ENCODE data around the gene DTX3. TPM values are rescaled to one million over a fixed set of nuclear protein-coding genes. Genes with fewer than 3 reads are reported as not detected.
A peak's percentile ranks its signal among the peaks of the same experiment; 100 is the strongest.

DTX3 gene
- total RNA-seq, 4 donors from 2014 or later = 34.6 to 70.2 (median 53.2) TPM

DNA sequence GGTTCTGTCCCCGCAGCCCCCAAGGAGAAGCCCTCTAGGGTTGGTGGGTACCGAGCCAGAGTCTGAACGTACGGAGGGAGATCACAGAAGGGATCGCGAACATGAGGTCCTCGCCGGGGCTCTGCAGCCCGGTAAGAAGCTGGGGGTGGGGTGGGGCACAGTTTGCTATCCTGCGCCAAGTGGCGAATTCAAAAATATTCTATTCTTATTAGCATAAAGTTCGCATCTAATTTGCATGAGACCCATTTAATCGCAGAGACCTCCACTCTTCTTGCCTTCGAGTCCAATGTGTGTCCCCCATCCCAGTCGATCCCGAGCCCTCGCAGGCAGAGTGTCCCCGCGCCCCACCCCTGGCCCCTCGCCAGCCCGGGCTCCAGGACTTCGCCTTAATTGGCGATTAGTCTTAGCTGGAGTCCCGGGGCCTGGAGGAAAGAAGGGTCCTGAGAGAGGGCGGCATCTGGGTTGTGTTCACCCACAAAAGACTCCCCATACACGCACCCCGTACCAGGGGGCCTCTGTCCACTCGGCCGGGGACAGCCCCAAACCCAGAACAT lies 6.0 kb downstream of the DTX3 start:
- peaks cover 0 to 51% of the 10 kb centered on the region in 2 donors for H3K36me3 ChIP-seq
- peaks cover 10% of the 10 kb centered on the region for H3K27me3 ChIP-seq
- H3K9me3 ChIP-seq = no peaks in the 10 kb centered on the region
- peak overlapping the region; percentile 89 to 95 for H3K4me3 ChIP-seq
- peaks cover 0 to 95% (median 30%) of the 10 kb centered on the region in 3 donors for H3K4me1 ChIP-seq
- peak; percentile 76 for ATAC-seq
- 12% methylated on average over 18 of the region's 29 CpGs; no CpG with 5 or more reads in 1 of the 2 donors for WGBS, 2 donors (ENCODE audit: low coverage in 1 of 2)
- H3K27ac ChIP-seq = peak overlapping the region; percentile 91 to 99 (median 97)
- TF ChIP-seq, protein P1, sequence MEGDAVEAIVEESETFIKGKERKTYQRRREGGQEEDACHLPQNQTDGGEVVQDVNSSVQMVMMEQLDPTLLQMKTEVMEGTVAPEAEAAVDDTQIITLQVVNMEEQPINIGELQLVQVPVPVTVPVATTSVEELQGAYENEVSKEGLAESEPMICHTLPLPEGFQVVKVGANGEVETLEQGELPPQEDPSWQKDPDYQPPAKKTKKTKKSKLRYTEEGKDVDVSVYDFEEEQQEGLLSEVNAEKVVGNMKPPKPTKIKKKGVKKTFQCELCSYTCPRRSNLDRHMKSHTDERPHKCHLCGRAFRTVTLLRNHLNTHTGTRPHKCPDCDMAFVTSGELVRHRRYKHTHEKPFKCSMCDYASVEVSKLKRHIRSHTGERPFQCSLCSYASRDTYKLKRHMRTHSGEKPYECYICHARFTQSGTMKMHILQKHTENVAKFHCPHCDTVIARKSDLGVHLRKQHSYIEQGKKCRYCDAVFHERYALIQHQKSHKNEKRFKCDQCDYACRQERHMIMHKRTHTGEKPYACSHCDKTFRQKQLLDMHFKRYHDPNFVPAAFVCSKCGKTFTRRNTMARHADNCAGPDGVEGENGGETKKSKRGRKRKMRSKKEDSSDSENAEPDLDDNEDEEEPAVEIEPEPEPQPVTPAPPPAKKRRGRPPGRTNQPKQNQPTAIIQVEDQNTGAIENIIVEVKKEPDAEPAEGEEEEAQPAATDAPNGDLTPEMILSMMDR (IDR thresholded peaks at IDR 0.05) = peak in 1 of 4 experiments; percentile 7
- TF ChIP-seq POLR2AphosphoS5 (IDR thresholded peaks at IDR 0.05) (no peak), EP300 (IDR thresholded peaks at IDR 0.05) (no peak), POLR2A (IDR thresholded peaks at IDR 0.05) (peak; percentile 13 to 21)

DNA sequence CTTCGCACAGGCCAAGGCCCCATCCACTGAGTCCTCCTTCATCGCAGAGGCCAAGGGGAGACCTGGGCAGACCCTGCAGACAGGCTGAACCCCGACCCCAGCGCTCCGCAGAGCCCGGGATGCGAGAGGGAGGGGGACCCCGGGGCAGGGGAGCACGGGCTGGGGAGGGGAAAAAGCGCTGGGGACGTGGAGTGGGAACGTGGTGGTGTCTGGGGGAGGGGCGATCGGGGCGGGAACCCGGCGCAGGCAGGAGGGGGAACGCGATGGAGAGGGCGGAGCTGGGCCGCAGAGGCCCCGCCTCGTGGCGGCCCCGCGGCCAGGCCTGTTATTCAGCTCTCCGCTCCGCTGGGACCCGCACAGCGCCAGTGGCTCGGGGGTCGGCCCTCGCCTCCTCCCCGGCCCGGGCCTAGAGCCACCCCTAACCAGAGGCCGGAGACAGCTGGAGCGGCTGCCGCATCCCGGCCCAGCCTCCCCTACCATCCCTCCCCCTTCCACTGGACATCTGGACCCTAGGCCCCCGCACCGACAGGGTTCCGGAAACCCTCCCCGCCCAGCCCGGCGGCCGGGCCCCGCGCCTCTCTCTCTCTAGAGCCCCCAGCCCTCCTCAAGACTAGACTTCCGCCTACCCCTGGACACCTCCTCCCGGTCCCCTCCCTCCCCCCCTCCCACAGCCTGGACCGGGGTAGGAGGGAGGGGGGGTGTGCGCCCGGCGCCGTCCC lies 6.6 kb downstream of the DTX3 start, which contains the start of gene ARHGEF25:
TSS of gene ARHGEF25 (plus strand) at position 328 of the 719 bp plus-strand sequence. CDS start 460 bp downstream, outside the sequence.
- H3K4me1 ChIP-seq = peaks cover 0 to 95% (median 27%) of the 10 kb centered on the region in 3 donors
- no peaks in the 10 kb centered on the region for H3K9me3 ChIP-seq

DNA sequence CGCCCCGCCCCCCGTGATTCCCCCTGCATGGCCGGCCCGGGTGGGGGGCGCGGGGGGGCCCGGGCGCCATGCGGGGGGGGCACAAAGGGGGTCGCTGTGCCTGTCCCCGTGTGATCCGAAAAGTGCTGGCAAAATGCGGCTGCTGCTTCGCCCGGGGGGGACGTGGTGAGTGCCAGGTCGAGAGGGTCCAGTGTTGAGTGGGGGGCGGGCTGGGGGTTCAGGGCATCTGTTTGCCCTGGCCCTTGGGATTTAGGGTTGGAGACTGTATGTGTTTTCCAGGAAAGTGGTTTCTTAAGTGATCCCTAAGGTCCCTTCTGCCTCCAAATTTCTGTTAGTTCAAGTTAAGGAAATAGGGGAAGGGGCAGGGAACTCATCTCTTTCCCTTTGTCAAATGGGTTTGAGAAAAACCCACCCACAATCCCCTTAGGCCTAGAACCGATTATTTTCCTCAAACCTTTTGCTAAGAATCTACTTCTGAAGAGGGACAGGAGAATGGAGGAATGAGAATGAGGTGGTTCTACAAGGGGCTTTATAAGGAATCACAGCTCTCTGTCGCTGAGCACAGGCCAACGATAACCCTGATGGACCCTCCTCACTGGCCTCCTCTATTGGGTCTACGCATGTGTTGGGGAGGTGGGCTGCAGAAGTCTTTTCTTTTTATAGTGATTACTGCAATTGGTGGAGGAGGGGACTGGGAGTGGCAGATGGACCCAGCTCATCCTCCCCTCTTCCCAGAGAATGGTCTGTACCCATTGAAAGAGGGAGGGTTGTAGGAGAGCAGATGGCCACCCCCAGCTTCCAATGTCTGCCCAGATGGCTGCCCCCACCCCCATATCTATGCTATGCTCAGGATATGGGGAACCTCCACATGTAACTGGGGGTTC lies 7.4 kb downstream of the DTX3 start:
- H3K27ac ChIP-seq = peak overlapping the region; percentile 91 to 99 (median 97)
- ATAC-seq = no peak
- TF ChIP-seq POLR2A (IDR thresholded peaks at IDR 0.05) = no peak
- TF ChIP-seq, protein P1 (IDR thresholded peaks at IDR 0.05) = no peak
- no peak for TF ChIP-seq POLR2AphosphoS5 (IDR thresholded peaks at IDR 0.05)
- TF ChIP-seq EP300 (IDR thresholded peaks at IDR 0.05) = no peak
- H3K4me3 ChIP-seq = peak overlapping the region; percentile 89 to 95
- 13 to 18% methylated on average over 3 to 4 of the region's 23 CpGs for WGBS, 2 donors (ENCODE audit: low coverage in 1 of 2)
- peaks cover 0 to 57% of the 10 kb centered on the region in 2 donors for H3K36me3 ChIP-seq
- peaks cover 0 to 93% (median 27%) of the 10 kb centered on the region in 3 donors for H3K4me1 ChIP-seq
- H3K27me3 ChIP-seq = peaks cover 10% of the 10 kb centered on the region
- H3K9me3 ChIP-seq = no peaks in the 10 kb centered on the region

More for the DNA sequence above, 6.6 kb downstream of the DTX3 start, which contains the start of gene ARHGEF25:
- 10% methylated on average over 5 of the region's 55 CpGs; no CpG with 5 or more reads in 1 of the 2 donors for WGBS, 2 donors (ENCODE audit: low coverage in 1 of 2)
- ATAC-seq = peak; percentile 90
- peak; percentile 69 for TF ChIP-seq POLR2AphosphoS5 (IDR thresholded peaks at IDR 0.05)
- TF ChIP-seq, protein P1 (IDR thresholded peaks at IDR 0.05) = no peak
- TF ChIP-seq EP300 (IDR thresholded peaks at IDR 0.05) = no peak
- TF ChIP-seq POLR2A (IDR thresholded peaks at IDR 0.05) = peak; percentile 65 to 67
- Histone ChIP-seq H3K4me3 (peak within 1 kb of the TSS; percentile 89 to 95), H3K36me3 (peaks cover 0 to 57% of the 10 kb centered on the region in 2 donors), H3K27ac (peak within 1 kb of the TSS; percentile 91 to 99 (median 97)), H3K27me3 (peaks cover 10% of the 10 kb centered on the region)

DNA sequence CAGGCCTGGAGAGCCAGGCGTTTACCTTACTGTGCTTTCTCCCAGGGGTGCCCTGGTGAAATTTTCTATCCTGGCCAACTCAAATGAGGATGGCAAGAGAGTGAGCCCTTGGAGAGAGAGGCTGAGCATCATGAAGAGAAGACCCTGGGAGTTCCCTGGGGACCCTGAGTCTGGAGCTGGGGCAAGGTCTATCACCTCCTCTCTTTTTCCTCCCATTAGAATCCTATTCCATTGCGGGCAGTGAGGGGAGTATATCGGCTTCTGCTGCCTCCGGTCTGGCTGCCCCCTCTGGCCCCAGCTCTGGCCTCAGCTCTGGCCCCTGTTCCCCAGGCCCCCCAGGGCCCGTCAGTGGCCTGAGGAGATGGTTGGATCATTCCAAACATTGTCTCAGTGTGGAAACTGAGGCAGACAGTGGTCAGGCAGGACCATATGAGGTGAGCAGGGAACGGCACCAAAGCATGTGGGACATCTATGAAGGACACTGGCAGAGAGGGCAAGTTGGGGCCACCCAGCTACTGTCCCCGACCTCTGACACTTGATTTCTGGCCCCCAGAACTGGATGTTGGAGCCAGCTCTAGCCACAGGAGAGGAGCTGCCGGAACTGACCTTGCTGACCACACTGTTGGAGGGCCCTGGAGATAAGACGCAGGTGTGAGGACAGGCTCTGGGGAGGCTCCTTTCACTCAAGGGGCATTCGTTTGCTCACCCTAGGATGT lies 8.2 kb downstream of the DTX3 start:
- TF ChIP-seq EP300 (IDR thresholded peaks at IDR 0.05) (no peak), POLR2A (IDR thresholded peaks at IDR 0.05) (no peak), POLR2AphosphoS5 (IDR thresholded peaks at IDR 0.05) (no peak)
- TF ChIP-seq, protein P1 (IDR thresholded peaks at IDR 0.05) = no peak
- no peak for ATAC-seq
- Histone ChIP-seq H3K4me1 (peaks cover 0 to 87% (median 27%) of the 10 kb centered on the region in 3 donors), H3K27me3 (peaks cover 10% of the 10 kb centered on the region), H3K27ac (peak overlapping the region; percentile 30 to 99 (median 97)), H3K4me3 (peak overlapping the region; percentile 89 to 95), H3K9me3 (no peaks in the 10 kb centered on the region), H3K36me3 (peaks cover 0 to 57% of the 10 kb centered on the region in 2 donors)
- WGBS, 2 donors (ENCODE audit: low coverage in 1 of 2) = 69 to 80% methylated on average over 2 to 4 of the region's 10 CpGs
